Medulla oblongata (tissue), 1 donor: ENCODE results near the gene DHRS7C.
A peak's percentile ranks its signal among the peaks of the same experiment; 100 is the strongest.
"Not testable (repeated sequence)": the region's sequence is repeated elsewhere in the genome, so short reads cannot be mapped to it uniquely, and the experiment has no call there.

Source experiments
- DNase-seq: peaks from one replicate; pipeline ENCODE4 v3.0.0-alpha.2; 2015; ENCODE audit errors: extremely low spot score

Gene DHRS7C

GRCh38 chr17:9810100-9810949 lies 18.9 kb upstream of the DHRS7C start:
- DNase-seq = no peak

- no peak for DNase-seq
Measured at GRCh38 chr17:9809409-9809808, 18.0 kb upstream of the DHRS7C start.

GRCh38 chr17:9806699-9807098 lies 15.3 kb upstream of the DHRS7C start:
- no peak for DNase-seq

- DNase-seq = no peak
Measured at GRCh38 chr17:9805769-9806168, 14.4 kb upstream of the DHRS7C start.

GRCh38 chr17:9802697-9803096 lies 11.3 kb upstream of the DHRS7C start:
- no peak for DNase-seq

- DNase-seq = no peak
Measured at GRCh38 chr17:9802294-9802693, 10.9 kb upstream of the DHRS7C start.

DNA sequence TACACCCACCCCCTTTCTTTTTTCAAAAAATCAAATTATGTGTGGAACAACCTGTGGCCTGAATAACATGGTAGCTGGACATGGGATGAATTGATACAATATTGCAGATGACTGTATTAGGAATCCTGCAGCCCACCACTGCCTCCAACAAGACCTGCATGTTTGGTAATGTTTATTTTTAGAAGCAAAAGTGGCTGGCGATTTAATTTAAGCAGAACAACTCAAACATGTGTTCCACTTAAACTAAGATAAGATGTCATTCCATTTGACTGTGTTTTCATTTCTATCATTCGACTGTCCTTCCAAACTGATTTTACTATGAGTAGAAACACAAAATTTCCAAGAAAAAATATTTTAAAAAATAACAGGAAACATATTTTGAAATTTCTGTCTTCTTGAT lies 10.1 kb upstream of the DHRS7C start:
- no peak for DNase-seq

GRCh38 chr17:9798724-9799123 lies 7.3 kb upstream of the DHRS7C start:
- DNase-seq = no peak

DNA sequence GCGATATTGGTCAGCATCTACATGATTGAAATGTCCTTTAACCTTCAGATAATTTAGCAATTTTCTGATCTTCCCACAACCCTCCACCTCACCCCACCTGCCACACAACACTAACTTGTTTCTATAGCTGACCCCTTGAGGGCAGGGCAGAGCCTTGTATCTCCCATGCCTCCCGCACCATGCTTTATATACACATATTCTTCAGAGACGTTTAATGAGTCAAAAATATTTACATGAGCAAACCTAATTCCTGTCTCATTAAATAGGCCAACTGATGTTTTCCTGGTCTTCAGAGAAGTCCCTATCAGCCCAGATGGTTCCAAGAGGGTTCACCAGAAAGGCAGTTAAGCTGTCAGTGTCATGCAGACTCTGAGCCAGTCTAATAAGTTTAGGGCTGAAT lies 6.6 kb upstream of the DHRS7C start:
- DNase-seq = no peak

DNA sequence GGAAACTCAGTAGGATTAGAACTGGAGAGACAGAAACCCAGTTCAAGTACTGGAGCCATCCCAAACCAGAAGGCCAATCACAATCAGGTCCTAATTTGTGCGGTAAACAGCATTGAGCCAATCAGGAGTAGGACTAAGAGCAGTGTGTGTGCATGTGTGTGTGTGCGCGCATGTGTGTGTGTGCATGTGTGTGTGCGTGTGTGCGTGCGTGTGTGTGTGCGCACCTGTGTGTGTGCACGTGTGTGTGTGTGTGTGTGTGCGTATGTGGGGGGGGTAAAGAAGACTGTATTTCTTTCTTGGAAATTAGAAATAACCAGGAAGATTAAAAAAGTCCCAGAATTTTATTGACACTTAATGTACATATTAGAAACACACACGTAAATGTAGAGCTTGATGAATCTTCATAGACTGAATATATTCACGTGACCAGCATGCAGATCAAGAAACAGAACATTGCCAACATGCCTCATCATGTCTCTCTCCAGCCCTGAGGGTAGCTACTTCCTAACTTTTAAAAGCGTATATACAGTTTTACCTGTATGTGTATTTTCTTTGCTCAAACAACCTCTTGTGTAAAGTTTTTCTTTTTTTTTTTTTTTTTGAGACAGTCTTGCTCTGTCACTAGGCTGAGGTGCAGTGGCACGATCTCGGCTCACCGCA lies 919 bp upstream of the DHRS7C start:
- DNase-seq = no peak

DNA sequence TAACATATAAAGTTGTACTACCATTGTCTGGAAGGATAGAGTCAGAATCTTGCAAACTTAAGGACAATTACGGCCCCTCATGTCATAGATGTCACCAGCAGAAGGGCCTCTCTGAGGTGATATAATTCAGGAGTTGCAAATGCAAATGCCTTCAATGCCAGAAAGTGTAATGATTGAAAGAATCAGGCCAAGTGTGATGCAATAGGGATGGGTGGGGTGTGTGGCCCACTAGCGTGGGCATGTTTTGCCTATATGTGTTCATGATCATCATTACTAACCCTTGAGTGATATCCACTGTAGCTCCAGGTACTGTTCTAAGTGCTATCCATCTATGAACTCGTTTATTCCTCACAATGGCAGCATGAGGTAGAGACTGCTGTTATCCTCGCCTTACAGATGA lies 1.1 kb downstream of the DHRS7C start:
- DNase-seq = no peak

- no peak for DNase-seq
Measured at GRCh38 chr17:9788601-9789000, 2.8 kb downstream of the DHRS7C start.

- no peak for DNase-seq
Measured at GRCh38 chr17:9784544-9784943, 6.8 kb downstream of the DHRS7C start.

GRCh38 chr17:9783465-9783864 lies 7.9 kb downstream of the DHRS7C start:
- not testable (repeated sequence) for DNase-seq

DNA sequence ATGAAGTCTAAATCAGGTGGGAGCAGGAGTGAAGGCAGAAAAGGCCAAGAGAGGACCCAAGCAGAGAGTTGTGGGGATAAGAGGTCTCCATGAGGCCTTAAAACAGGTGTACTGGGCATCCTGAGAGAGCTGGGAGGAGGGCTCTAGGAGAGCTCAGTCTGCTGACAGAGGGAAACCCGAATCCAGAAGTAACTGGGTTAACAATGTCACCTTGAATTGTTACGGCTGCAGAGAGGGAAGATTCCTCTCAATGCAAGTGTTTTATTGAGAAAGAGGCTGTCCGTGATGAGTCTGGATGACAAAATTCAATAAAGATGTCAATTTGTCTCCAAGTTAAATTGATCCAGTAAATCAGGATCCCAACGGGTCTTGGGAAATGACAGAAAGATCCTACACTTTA lies 8.3 kb downstream of the DHRS7C start:
- no peak for DNase-seq

DNA sequence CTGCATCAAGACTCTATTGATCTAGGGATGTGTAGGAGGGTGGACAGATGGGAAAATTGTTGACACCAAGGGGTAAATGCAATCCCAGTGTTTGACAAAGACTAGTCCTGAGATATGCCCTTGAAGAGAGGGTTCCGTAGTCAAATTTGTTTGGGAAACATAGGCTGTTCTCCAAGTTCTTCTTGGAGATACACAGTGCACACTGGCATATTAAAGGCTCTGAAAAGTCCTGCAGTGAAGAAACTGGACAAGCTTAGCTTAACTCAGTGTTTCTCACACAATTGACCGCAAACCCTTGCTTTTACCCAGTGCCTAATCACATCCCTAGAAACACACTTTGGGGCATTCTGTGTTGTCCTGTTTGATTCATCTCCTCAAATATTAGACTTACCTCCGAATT lies 10.8 kb downstream of the DHRS7C start:
- DNase-seq = no peak

DNA sequence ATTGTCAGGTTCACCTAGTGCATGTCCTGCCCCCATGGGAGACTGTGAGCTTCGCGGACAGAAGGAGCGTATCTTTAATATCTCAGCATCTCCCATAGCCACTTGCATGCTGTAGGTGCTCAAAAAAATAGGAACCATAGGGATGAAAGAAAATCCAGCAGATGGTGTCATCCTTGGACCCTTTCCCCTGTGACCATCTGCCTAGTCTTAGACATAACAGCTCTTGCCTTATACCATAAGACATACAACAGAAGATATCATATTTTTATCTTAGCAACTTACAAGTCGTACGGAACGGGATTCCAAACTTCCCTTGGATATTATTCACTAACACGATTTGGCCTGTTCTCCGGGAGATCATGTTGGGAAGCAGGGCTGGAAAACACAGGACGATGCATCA lies 14.5 kb downstream of the DHRS7C start:
- no peak for DNase-seq

GRCh38 chr17:9772658-9773057 lies 18.7 kb downstream of the DHRS7C start:
- DNase-seq = no peak

DNA sequence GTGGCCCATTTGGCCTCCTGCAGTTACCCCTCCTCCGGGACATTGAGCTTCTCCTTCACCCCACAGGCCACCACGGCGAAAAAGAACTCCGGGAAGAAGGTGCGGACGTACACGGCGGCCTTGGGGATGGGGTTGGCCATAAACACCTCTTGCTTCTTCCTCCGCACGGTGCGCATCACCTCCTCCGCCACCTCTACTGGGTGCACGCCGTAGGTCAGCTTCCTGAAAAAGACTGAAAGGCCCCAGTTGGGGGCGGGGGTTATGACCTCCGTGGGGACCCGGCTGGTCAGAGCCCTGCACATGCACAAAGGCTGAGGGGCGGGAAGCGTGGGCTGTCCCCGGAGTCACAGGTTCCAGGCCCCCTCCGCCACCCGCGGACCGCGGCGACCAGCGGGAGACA lies 19.9 kb downstream of the DHRS7C start:
- no peak for DNase-seq

- DNase-seq = no peak
Measured at GRCh38 chr17:9769036-9769695, 22.2 kb downstream of the DHRS7C start.

DNA sequence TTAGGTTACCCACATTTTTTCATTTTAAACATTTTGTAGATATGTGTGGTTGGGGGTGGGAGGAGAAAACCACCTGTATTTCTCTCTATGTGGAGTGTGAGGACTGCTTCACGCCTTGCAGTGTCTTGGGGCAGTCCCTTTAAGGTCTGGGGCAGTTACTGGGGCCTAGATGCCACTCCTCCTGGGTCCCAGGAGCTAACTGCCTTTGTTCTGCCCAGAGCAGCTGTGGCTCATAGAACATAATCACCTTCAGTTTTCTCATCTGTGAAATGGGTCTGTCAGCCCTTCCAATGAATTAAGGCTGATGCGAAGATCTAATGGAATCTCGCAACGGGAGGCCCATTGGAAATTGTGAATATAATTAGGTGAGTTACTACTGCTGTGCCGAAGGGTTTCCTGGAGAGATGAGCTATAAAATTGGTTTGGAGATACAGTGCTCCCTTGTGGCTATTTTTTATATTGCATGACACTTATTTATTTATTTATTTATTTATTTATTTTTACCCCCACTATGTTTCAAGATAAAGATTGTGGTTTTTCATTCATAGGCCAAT lies 22.9 kb downstream of the DHRS7C start:
- peak; percentile 23 for DNase-seq

GRCh38 chr17:9767432-9767991 lies 23.9 kb downstream of the DHRS7C start:
- no peak for DNase-seq
